Measurements from ENCODE around the gene BTBD9.

BTBD9 gene

DNA sequence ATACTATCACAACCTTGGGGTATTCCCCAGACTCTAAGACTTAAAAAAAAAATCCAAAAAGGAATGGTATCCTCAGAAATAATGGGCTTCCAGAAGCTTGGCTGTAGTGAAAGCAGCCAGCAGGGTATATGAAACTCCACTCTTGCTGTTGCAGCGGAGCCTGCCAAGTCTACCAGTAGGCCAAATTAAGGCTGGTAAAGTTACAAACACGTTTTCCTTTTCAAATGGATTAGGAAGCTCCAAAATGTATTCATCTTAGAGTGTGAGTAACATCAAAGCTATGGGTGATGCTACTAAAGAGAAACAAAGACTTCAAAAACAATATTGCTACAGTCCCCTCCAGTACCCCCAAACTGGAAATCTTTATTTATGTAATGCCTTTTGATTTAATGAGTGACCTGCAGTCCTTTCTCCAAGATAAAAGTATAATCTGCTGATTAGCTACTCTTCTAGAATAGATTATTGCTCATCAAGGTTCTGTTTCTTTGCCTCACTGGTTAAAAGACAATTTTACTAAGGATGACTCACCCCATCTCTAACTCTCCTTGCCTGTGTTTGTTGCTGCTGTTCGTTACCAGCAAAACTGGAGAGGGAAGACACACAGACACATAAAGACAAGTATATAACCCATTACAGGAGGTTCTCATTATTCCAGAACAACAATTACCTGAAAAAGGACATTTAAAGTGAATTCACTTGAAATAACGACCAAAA lies 84.9 kb downstream of the BTBD9 start:
- no peak for DNase-seq (ENCODE audit: low read depth)

DNA sequence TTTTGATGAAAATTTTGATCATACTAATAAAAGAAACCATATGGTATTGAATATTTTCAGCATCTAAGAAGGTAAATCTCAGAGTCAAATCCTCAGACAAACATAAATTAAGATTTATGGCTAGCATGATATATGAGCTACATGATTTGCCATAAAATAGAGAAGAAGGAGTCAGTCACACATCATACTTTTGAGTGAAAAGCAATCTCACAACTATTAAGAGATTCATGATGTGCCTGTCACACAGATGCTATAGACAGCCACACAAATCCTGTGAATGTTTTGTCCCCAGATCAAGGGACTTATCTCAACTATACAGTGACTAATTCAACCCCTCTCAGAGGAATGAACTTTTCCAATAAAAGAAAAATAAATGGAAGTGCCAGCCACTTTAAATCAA lies 85.7 kb downstream of the BTBD9 start:
- DNase-seq (ENCODE audit: low read depth), result no peak

DNA sequence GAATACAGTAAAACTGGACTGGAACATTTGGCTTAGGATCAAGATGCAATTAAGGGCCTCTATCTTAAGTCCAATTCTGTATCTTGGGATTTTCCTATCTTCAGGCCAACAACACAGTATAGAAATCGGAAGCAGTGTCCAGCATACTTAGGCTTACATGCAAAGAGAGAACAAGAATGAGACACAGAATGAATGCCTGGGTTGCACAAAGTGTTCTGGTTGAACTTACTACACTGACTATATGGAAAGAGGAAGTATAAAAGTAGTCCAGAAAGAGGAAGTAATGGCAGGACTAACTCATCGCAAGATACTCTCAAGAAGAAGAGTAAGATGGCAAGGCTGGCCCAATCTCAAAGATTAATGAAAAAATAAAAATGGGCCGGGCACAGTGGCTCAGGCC lies 87.6 kb downstream of the BTBD9 start:
- no peak for DNase-seq (ENCODE audit: low read depth)

DNA sequence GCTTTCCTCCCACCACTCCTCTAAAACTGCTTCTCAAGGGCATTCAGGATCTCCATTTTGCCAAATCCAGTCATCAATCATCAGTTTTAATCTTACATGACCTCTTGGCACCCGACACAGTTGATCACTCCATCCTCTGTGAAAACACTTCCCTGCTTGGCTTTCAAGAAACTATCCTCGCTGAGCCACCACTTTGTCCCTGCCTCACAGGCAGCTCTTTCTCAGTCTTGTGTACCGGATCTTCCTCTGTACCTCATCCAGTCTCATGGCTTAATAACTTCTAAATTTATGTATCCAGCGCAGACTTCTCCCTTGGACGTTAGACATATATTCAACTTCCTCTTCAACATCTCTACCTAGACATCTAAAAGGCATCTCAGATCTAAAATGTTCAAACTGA lies 89.9 kb downstream of the BTBD9 start:
- no peak for DNase-seq (ENCODE audit: low read depth)

DNA sequence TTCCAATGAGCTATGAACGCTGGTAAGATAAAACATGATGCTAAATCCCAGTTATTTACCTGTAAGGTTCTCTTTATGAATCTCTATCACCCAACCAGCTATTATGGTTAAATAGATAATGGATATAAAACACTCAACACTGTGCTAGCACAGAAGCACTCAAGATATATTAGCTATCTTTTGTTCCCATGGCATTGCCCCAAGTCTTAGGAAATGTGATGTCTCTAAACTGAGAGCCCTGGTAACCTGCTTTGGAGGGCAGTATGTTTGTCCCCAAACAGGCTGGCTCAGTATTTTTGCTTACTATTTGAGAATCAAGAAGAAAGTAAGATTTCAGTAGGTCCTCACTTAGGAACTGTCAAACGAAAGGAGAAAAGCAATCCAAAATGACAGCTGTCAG lies 90.5 kb downstream of the BTBD9 start:
- no peak for DNase-seq (ENCODE audit: low read depth)

DNA sequence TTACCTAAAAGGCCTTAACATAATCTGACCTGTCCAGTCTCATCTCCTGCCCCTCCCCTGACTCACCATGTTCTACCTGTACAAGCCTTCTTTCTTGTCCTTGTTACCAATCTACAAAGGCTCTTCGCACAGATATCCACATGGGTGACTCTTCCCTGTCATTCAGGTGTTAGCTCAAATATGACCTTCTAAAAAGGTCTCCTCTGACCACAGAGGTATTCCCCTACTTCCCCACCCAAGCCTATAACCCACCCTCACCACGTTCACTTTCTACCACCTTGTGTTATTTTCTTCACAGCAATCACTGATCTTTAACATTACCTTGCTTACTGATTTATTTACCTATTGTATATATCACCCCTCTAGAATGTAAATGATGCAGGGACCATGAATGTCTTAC lies 96.7 kb downstream of the BTBD9 start:
- no peak for DNase-seq (ENCODE audit: low read depth)

DNA sequence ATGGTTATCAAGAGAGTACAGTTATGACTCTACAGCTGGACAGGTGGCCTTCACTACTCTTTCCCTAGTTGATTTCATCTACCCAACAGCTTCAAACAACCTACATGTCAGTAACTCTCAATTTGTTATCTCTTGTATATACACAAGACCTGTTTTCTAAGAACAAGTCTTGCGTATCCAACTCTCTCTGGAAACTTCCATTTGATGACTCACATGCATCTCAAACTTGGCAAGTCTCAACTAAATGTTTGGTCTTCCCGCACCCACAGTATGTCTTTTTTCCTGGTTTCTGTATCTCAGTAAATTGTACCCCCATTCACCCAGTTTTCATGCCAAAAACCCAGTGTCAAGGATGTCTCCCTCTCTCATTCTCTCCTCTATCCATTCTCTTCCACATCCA lies 97.7 kb downstream of the BTBD9 start:
- DNase-seq (ENCODE audit: low read depth), result no peak

DNA sequence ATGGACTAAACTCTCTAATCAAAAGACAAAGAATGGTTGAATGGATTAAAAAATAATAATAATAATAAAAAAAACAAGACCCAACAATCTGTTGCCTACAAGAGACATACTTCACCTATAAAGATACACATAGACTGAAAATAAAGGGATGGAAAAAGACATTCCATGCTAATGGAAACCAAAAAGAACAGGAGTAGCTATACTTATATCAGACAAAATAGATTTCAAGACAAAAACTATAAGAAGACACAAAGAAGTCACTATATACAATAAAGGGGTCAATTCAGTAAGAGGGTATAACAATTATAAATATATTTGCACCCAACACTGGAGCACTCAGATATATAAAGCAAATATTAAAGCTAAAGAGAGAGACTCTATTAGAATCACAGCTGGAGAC lies 106.7 kb downstream of the BTBD9 start:
- DNase-seq (ENCODE audit: low read depth), result no peak

DNA sequence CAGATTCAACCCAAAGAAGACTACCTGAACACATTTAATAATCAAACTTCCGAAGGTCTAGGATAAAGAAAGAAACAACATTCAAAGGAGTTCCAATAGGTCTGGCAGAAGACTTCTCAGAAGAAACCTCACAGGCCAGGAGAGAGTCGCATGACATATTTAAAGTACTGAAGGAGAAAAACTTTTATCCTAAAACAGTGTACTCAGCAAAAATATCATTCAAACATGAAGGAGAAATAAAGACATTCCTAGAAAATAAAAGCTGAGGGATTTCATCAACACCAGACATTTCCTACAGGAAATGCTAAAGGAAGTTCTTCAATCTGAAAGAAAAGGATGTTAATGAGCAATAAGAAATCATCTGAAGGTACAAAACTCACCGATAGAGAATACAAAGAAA lies 108.6 kb downstream of the BTBD9 start:
- DNase-seq (ENCODE audit: low read depth), result no peak

DNA sequence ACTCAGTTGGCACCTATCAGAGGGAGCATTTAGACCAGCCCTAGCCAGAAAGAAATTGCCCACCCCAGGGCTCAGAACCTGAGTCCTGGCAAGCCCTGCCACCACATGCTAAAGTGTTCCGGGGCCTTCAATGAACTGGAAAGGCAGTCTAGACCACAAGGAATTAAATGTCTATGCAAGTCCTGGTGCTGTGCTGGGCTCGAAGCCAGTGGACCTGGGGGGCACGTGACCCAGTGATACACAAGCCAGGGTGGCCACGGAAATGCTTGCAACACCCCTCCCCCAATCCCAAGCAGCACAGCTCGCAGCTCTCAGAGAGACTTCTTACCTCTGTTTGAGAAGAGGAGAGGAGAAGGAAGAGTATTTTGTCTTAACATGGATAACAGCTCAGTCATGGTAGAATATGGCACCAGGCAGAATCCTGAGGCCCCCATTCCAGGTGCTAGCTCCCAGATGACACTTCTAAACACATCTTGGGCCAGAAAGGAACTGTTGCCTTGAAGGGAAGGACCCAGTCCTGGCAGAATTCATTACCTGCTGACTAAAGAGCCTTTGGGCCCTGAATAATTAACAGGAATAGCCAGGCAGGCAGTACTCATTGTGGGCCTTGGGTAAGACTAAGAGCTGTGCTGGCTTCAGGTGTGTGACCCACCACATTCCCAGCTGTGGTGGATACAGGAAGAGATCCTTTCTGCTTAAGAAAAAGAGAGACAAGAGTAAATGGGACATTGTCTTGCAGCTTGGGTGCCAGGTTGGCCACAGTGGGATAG lies 111.3 kb downstream of the BTBD9 start:
- DNase-seq (ENCODE audit: low read depth), result no peak

DNA sequence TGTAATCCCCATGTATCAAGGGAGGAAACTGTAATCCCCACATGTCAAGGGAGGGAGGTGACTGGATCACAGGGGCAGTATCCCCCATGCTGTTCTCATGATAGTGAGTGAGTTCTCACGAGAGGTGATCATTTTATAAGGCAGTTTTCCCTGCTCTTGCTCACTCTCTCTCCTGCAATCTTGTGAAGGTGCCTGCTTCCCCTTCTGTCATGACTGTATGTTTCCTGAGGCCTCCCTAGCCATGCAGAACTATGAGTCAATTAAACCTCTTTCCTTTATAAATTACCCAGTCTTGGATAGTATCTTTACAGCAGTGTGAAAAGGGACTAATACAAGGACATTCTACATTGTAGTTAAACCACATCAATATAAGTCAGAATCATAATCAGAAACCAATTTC lies 112.4 kb downstream of the BTBD9 start:
- no peak for DNase-seq (ENCODE audit: low read depth)

DNA sequence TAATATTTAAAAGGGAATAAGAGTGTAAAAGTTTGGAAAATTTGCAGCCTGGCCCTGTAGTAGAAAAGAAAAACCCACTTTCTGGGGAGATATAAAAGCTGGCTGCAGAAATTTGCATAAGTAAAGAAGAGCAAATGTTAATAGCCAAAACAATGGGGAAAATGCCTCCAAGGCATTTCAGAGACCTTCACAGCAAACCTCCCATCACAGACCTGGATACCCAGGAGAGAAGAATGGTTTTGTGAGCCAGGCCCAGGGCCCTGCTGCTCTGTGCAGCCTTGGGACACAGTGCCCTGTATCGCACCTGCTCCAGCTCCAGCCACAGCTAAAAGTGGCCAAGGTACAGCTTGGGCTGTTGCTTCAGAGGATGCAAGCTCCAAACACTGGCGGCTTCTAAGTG lies 113.8 kb downstream of the BTBD9 start:
- no peak for DNase-seq (ENCODE audit: low read depth)

DNA sequence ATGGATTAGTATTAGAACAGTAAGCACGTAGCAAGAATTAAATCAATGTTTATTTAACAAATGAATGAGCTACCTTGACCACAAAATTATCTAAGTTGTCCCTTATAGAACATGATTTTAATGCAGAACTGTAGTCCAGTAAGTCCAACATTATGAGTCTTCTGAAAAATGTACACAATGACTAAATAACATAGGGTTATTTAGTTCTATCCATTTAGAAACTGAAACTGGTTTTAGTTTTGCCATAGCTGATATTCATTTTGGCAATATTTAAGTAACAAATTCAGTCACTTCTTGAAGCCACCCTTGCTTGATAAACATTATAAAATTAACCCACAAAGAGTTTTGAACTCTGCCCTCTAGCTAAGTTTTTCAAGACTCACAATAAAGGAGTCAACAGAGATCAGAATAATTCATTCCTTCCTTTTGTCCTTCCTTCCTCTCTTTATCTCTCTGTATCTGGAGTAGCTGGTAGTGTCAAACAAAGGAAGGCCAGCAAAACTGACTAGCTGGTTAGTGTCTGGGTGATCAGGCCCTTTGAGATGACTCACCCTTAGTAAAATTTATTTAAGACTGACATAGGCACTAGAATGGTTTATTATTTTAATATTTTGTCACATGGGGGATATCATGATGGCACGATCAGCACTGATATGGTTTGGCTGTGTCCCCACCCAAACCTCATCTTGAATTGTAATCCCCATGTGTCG lies 115.1 kb downstream of the BTBD9 start:
- DNase-seq (ENCODE audit: low read depth), result no peak

DNA sequence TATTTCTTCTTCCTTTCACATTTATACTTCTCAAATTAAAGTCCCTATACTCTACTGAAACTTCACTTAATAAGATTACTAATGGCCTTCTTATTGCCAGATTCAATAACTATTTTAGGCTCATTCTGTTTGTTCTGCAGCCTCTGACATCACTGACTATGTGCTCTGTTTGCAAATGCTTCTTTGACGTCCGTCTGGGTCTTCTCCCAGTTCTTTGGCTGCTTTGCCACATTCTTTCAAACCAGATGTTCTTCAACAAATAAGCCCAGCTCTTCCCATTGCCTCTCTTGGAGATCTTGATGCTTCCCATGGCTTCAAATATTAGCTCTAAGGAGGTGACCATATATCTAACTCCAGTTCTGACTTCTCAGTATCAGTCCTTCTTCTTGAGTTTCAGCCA lies 117.4 kb downstream of the BTBD9 start:
- DNase-seq (ENCODE audit: low read depth), result no peak

DNA sequence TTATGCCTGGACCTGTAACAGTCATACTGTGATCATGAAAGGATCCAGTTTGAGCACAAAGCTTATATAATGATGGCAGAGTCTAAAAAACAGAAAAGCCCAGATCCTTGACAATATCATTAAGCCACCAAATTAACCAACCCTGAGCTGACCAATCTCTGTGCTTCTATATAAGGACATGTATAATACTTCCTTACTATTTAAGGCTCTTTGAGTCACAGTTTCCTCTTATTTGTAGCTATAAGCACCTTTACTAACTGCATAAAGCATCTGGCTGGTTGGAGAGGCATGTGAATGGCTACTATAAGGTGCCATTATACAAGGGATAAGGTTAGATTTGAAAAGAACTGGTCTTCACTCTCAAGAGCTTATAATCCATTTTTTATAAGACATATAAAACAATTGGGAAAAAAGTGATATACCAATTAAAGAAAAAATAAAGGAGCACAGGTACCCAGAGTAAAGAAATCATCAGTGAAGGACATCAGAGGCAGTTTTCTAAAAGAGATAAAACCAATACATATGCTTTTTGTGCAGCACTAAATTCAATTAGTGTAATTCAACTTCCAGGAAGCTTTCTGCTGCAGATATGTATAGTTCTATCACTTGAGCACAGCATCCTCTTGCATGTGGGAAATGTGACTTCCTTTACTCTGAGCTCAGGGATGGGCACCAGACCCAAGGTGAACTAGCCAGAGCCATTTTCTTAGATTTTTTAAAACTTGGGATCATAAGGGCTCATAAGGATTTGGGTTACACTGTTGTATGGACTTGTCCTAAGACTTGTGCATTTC lies 121.0 kb downstream of the BTBD9 start:
- DNase-seq (ENCODE audit: low read depth), result no peak

DNA sequence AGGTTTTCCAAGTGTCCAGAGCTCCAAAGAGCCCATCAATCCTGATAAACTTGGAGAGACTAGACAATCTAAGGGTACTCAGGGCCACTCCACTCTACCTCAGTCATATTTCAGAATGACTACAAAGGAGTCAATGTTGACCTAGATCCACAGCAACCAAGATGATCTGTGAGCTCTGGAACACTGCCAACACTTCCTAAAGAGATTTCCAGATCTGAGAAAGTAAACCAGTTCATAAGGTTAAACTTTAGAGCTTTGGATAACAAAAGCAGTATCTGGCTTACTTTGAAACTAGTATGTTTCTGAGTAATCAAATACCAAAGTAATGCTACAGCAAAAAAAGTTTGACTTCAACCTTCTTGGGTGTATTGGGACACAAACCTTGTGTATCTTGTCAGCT lies 122.7 kb downstream of the BTBD9 start:
- no peak for DNase-seq (ENCODE audit: low read depth)

DNA sequence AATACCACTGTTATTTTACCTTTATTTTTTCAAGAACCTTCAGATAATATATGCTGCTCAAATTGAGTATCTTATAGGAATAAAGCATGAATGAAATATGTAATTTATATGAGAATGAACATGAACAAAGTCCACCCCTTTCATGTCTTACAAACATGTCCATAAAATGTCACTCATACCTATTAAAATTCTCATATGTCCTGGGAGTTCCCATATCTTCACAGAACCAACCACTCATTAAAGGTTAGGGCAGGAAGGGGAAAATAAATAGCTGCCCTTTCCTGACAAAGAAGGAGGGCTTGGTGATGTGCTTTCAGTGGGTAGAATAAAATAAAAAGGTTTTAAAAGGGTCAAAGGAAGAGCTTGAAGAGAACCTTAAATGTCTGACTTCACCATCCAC lies 125.3 kb downstream of the BTBD9 start:
- no peak for DNase-seq (ENCODE audit: low read depth)

DNA sequence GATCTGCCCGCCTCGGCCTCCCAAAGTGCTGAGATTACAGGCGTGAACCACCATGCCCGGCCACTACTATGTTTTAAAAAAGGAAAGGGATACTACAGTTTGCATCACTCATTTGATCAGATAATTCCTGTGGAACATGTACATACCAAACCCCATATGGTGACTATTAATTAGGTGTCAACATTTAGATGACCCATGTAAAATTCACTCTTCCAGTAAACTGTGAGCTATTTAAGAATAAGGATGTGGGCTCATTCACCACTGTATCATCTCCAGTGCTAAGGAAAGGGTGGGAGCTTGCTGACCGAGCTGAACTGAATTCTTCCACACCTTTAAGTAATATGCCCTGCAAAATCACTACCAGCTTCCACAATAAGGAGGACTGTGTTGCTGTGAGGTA lies 127.5 kb downstream of the BTBD9 start:
- DNase-seq (ENCODE audit: low read depth), result no peak

DNA sequence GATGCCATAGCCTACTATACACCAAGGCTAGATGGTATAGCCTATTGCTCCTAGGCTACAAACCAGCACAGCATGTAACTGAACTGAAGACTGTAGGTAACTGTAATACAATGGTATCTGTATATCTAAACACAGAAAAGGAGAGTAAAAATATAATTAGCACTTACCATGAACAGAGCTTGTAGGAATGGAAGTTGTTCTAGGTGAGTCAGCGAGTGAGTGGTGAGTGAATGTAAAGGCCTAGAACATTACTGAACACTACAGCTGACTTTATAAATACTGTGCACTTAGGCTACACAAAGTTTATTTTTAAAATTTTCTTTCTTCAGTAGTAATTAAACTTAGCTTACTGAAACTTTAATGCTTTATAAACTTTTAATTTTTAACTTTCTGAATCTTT lies 129.5 kb downstream of the BTBD9 start:
- no peak for DNase-seq (ENCODE audit: low read depth)

DNA sequence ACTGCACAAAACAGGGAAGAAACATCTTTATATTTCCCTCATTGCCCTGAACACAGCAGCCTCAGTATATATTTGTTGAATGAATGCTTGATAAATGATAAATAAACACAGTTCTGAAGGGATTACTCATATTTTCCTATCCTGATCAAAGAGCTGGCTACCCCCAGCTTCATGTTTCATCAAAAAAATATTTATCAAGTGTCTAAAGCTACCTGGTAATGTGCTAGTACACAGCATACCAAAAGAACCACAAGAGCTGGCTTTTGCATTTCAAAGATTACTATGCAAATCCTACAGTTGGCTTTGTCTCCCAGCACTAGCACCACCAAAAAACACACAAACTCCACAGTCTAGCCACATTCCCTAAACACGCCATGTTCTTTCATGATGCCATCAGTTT lies 130.0 kb downstream of the BTBD9 start:
- no peak for DNase-seq (ENCODE audit: low read depth)

DNA sequence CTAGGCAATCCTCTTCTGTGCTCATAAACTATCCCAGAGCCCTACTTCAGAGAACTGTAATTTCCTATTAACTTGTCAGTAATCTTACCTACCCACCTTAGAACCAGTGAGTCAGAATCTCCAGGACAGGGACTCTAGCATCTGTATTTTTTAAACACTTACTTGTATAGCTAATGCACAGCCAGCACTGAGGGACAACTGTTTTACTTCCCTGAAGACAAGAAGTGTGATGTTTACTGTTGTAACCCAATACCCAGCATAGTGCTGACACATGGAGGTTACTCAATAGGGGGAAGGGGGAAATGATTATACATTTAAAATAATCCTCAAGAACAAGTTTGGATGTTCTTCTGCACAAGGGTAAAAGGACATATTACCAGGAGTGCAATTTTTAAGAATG lies 130.8 kb downstream of the BTBD9 start:
- DNase-seq (ENCODE audit: low read depth), result no peak

DNA sequence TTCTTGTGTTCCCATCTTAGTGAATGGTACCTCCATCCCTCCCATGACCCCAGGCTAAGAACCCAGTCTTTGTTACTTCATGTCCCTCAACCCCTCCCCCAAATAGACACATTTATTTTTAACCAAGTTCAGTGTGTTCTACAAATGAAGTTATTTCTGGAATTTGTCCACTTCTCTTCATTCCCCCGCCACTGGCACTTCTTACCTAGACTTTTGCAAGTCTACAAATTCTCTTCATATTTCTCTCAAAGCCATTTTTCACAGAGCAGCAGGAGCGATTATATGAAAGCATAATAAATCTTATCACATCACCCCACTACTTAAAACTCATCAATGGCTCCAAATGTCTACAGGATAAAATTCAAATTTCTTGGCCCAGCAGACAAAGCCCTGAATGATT lies 131.4 kb downstream of the BTBD9 start:
- DNase-seq (ENCODE audit: low read depth), result no peak

DNA sequence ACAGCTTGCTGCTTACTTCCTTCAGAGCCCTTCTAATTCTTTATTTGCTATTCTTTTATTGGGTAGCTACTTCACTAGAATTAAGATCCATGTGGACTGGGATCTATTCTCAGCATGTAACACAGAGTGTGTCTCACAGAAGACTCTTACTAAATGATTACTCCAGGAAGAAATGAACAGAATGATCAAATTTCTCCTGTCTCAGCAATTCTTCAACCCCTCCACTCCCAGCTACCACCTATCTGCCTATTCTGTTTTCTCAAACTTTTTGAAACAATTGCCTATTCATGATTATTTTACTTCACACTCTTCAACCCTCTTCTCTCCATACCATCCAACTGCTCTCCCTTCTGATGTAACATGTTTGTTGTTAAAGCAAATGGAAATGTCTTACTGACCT lies 132.6 kb downstream of the BTBD9 start:
- DNase-seq (ENCODE audit: low read depth), result no peak

All from stimulated activated CD8-positive, alpha-beta memory T cell treated with anti-CD3 and anti-CD28 coated beads, Interleukin-15, amount 100 ng/mL, for 24 hours (primary cell).